PC-3 (cell line): Measurements from ENCODE around the gene TSEN15. TPM values are rescaled to one million over a fixed set of nuclear protein-coding genes. Genes with fewer than 3 reads are reported as not detected.

Source experiments
- ATAC-seq: fragments of 200-7000 bp; cut with Tn5 transposase; 2 replicates; pipeline ENCODE4 v1.9.1; 2020; ENCODE audit warnings: mild to moderate bottlenecking, moderate library complexity
- BruUV-seq: library from RNA; stranded (reverse); fragments of 400-500 nt; replicated peaks from 2 replicates; lab custom pipeline; 2021; lab: Mats Ljungman, UMichigan
- CTCF ChIA-PET: fragments of 300-600 bp; sonication (Branson Sonifier 250); formaldehyde crosslinking; loops from one replicate; lab custom pipeline; 2022; ENCODE audit warnings: antibody characterized with exemption; lab: Charles Lee
- POLR2A ChIA-PET: fragments of 300-600 bp; sonication (Branson Sonifier 250); formaldehyde crosslinking; loops from one replicate; lab custom pipeline; 2022; ENCODE audit warnings: antibody characterized with exemption; ENCODE audit not compliant: unreplicated experiment; lab: Charles Lee
- DNase-seq: peaks from one replicate; pipeline ENCODE4 v3.0.0-alpha.2; 2015
- H2AFZ ChIP-seq: fragments of 300-600 bp; sonication (generic); 2 replicates; pipeline ENCODE4 v1.6.0; 2016; ENCODE audit warnings: antibody characterized with exemption, low read length
- H3F3A ChIP-seq: fragments of 300-600 bp; sonication (generic); one replicate; pipeline ENCODE4 v1.6.0; 2017; ENCODE audit warnings: antibody characterized with exemption, low read length, control low read depth, mild to moderate bottlenecking; ENCODE audit not compliant: unreplicated experiment
- H3K27ac ChIP-seq: fragments of 300-600 bp; sonication (generic); 2 replicates; pipeline ENCODE4 v1.5.1; 2016; ENCODE audit warnings: mild to moderate bottlenecking, low read length
- H3K27me3 ChIP-seq: fragments of 300-600 bp; sonication (generic); 2 replicates; pipeline ENCODE4 v1.6.1; 2016; ENCODE audit warnings: low read length, mixed read lengths
- H3K36me3 ChIP-seq: fragments of 300-600 bp; sonication (generic); 2 replicates; pipeline ENCODE4 v1.6.1; 2016; ENCODE audit warnings: low read depth, mixed run types, low read length, mixed read lengths
- H3K4me1 ChIP-seq: fragments of 300-600 bp; sonication (generic); 2 replicates; pipeline ENCODE4 v1.5.1; 2016; ENCODE audit warnings: low read length; ENCODE audit not compliant: insufficient read depth
- H3K4me2 ChIP-seq: fragments of 300-600 bp; sonication (generic); 2 replicates; pipeline ENCODE4 v1.6.0; 2016; ENCODE audit warnings: low read length
- H3K4me3 ChIP-seq: fragments of 300-600 bp; sonication (generic); 2 replicates; pipeline ENCODE4 v1.5.1; 2016; ENCODE audit warnings: mild to moderate bottlenecking, low read length, mixed read lengths
- H3K79me2 ChIP-seq: fragments of 300-600 bp; sonication (generic); 2 replicates; pipeline ENCODE4 v1.6.1; 2017; ENCODE audit warnings: low read length, mixed read lengths
- H3K9ac ChIP-seq: fragments of 300-600 bp; sonication (generic); 2 replicates; pipeline ENCODE4 v1.6.0; 2016; ENCODE audit warnings: mild to moderate bottlenecking, low read length
- H3K9me2 ChIP-seq: fragments of 300-600 bp; sonication (generic); replicated peaks from 2 replicates; pipeline ENCODE4 v1.6.1; 2016; ENCODE audit warnings: mixed run types, low read length, mixed read lengths
- H3K9me3 ChIP-seq: fragments of 300-600 bp; sonication (generic); 2 replicates; pipeline ENCODE4 v1.6.1; 2016; ENCODE audit warnings: low read length, mixed read lengths
- H4K20me1 ChIP-seq: fragments of 300-600 bp; sonication (generic); 2 replicates; pipeline ENCODE4 v1.6.1; 2016; ENCODE audit warnings: low read length, mixed read lengths
- CTCF ChIP-seq: fragments of 300-600 bp; sonication (generic); conservative IDR thresholded peaks from 2 replicates; pipeline ENCODE4 v1.5.1; 2017; ENCODE audit warnings: antibody characterized with exemption, low read depth, mild to moderate bottlenecking, low read length
- EZH2 ChIP-seq: fragments of 300-600 bp; sonication (generic); IDR thresholded peaks from one replicate; pipeline ENCODE4 v1.6.1; 2017; ENCODE audit warnings: antibody characterized with exemption, mild to moderate bottlenecking, low read length; ENCODE audit not compliant: unreplicated experiment
- EZH2phosphoT487 ChIP-seq: fragments of 300-600 bp; sonication (generic); IDR thresholded peaks from 2 replicates; pipeline ENCODE4 v1.6.1; 2018; ENCODE audit warnings: mild to moderate bottlenecking, antibody characterized with exemption, low read length, borderline replicate concordance
- intact Hi-C: fragments of 100-400 bp; cut with micrococcal nuclease; formaldehyde crosslinking; loops from 2 replicates; pipeline ENCODE4 v1.9.0; 2023
- total RNA-seq: library from RNA; depleted of rRNA; stranded (reverse); fragments of >200 nt; gene quantifications from 2 replicates; pipeline ENCODE4 v1.2.3, GENCODE V29; 2014

Gene TSEN15
- total RNA-seq, 1 experiment from 2014 or later = 29.7 TPM

GRCh38 chr1:184080309-184080708, 28.8 kb downstream of the TSEN15 start:
- BruUV-seq = no TSS peak
- DNase-seq = no peak

GRCh38 chr1:184082541-184083415, 31.2 kb downstream of the TSEN15 start:
- Histone ChIP-seq H3K9me2 (no peaks in the 10 kb centered on the region), H3K79me2 (no peaks in the 10 kb centered on the region), H2AFZ (no peak overlapping the region), H3K9me3 (no peaks in the 10 kb centered on the region), H3K27ac (no peak overlapping the region), H3K4me3 (no peak overlapping the region), H3K36me3 (no peaks in the 10 kb centered on the region), H3K9ac (no peak overlapping the region), H3K4me1 (no peaks in the 10 kb centered on the region), H3K4me2 (no peak overlapping the region), H3F3A (no peaks in the 10 kb centered on the region), H4K20me1 (no peaks in the 10 kb centered on the region), H3K27me3 (no peaks in the 10 kb centered on the region)
- BruUV-seq = no TSS peak
- intact Hi-C loops = no loop called here
- ATAC-seq (no peak), DNase-seq (no peak)
- no peak for TF ChIP-seq CTCF
- TF ChIP-seq EZH2phosphoT487 = no peak
- no peak for TF ChIP-seq EZH2
- ChIA-PET POLR2A (no interaction called here), CTCF (no interaction called here)

More at GRCh38 chr1:184080309-184080708, 28.8 kb downstream of the TSEN15 start:
- H4K20me1 ChIP-seq = no peaks in the 10 kb centered on the region
- H3F3A ChIP-seq = no peaks in the 10 kb centered on the region
- H3K36me3 ChIP-seq = no peaks in the 10 kb centered on the region
- no peaks in the 10 kb centered on the region for H3K79me2 ChIP-seq
- ChIA-PET CTCF (no interaction called here), POLR2A (no interaction called here)
- ATAC-seq = no peak
- no peak overlapping the region for H3K27ac ChIP-seq
- H3K4me2 ChIP-seq = no peak overlapping the region
- TF ChIP-seq EZH2 (no peak), EZH2phosphoT487 (no peak), CTCF (no peak)
- H3K9me3 ChIP-seq = no peaks in the 10 kb centered on the region
- intact Hi-C loops = no loop called here
- no peak overlapping the region for H3K4me3 ChIP-seq
- no peaks in the 10 kb centered on the region for H3K4me1 ChIP-seq
- H3K9ac ChIP-seq = no peak overlapping the region
- H3K27me3 ChIP-seq = no peaks in the 10 kb centered on the region
- no peaks in the 10 kb centered on the region for H3K9me2 ChIP-seq
- no peak overlapping the region for H2AFZ ChIP-seq

- no peaks in the 10 kb centered on the region for H4K20me1 ChIP-seq
- H3K9ac ChIP-seq = no peak overlapping the region
- ATAC-seq (no peak), DNase-seq (no peak)
- H3F3A ChIP-seq = no peaks in the 10 kb centered on the region
- H3K4me2 ChIP-seq = no peak overlapping the region
- no peak overlapping the region for H3K27ac ChIP-seq
- H3K9me3 ChIP-seq = no peaks in the 10 kb centered on the region
- no peak overlapping the region for H2AFZ ChIP-seq
- BruUV-seq = no TSS peak
- no peaks in the 10 kb centered on the region for H3K79me2 ChIP-seq
- H3K4me1 ChIP-seq = no peaks in the 10 kb centered on the region
- H3K4me3 ChIP-seq = no peak overlapping the region
- intact Hi-C loops = no loop called here
- CTCF ChIA-PET = no interaction called here
- H3K27me3 ChIP-seq = no peaks in the 10 kb centered on the region
- POLR2A ChIA-PET = no interaction called here
- H3K36me3 ChIP-seq = no peaks in the 10 kb centered on the region
- TF ChIP-seq CTCF = no peak
- no peak for TF ChIP-seq EZH2
- no peak for TF ChIP-seq EZH2phosphoT487
- no peaks in the 10 kb centered on the region for H3K9me2 ChIP-seq
Measured at GRCh38 chr1:184085667-184086066, 34.1 kb downstream of the TSEN15 start.
